ENCODE data around the gene PGM5. TPM values are rescaled to one million over a fixed set of nuclear protein-coding genes. Genes with fewer than 3 reads are reported as not detected.

Gene PGM5
- total RNA-seq, 1 donor, result 2.6 TPM

GRCh38 chr9:68515326-68516017 lies 159.1 kb downstream of the PGM5 start:
- TF ChIP-seq CTCF (IDR thresholded peaks at IDR 0.05; ENCODE audit: insufficient read depth, low read depth, low read length), result no peak
- peak; percentile 89 for DNase-seq (ENCODE audit: low read depth)
- H3K4me3 ChIP-seq (ENCODE audit: low read depth, low read length), result no peak overlapping the region

- no peak overlapping the region for H3K4me3 ChIP-seq (ENCODE audit: low read depth, low read length)
- no peak for TF ChIP-seq CTCF (IDR thresholded peaks at IDR 0.05; ENCODE audit: insufficient read depth, low read depth, low read length)
- DNase-seq (ENCODE audit: low read depth), result no peak
Observed at GRCh38 chr9:68522131-68522530, 165.7 kb downstream of the PGM5 start.

GRCh38 chr9:68522954-68523353 lies 166.5 kb downstream of the PGM5 start:
- TF ChIP-seq CTCF (IDR thresholded peaks at IDR 0.05; ENCODE audit: insufficient read depth, low read depth, low read length), result no peak
- DNase-seq (ENCODE audit: low read depth), result no peak
- no peak overlapping the region for H3K4me3 ChIP-seq (ENCODE audit: low read depth, low read length)

GRCh38 chr9:68523367-68523936 lies 167.0 kb downstream of the PGM5 start:
- DNase-seq (ENCODE audit: low read depth), result no peak
- no peak overlapping the region for H3K4me3 ChIP-seq (ENCODE audit: low read depth, low read length)
- TF ChIP-seq CTCF (IDR thresholded peaks at IDR 0.05; ENCODE audit: insufficient read depth, low read depth, low read length), result no peak

- H3K4me3 ChIP-seq (ENCODE audit: low read depth, low read length), result no peak overlapping the region
- DNase-seq (ENCODE audit: low read depth), result peak; percentile 64
- no peak for TF ChIP-seq CTCF (IDR thresholded peaks at IDR 0.05; ENCODE audit: insufficient read depth, low read depth, low read length)
Observed at GRCh38 chr9:68530618-68531017, 174.2 kb downstream of the PGM5 start.

- no peak for DNase-seq (ENCODE audit: low read depth)
- H3K4me3 ChIP-seq (ENCODE audit: low read depth, low read length), result no peak overlapping the region
- no peak for TF ChIP-seq CTCF (IDR thresholded peaks at IDR 0.05; ENCODE audit: insufficient read depth, low read depth, low read length)
Observed at GRCh38 chr9:68532131-68532530, 175.7 kb downstream of the PGM5 start.
